Prostate gland (tissue), 2 donors: Measurements from ENCODE around the gene CDC42BPA. TPM values are rescaled to one million over a fixed set of nuclear protein-coding genes. Genes with fewer than 3 reads are reported as not detected.

Experiments
- DNase-seq: peaks from one replicate; pipeline ENCODE4 v3.0.0-alpha.2; 2019; ENCODE audit warnings: low spot score
- H3K27ac ChIP-seq, 2 donors: fragments of 200-600 bp; sonication (generic); 2 replicates each; pipeline ENCODE4 v1.5.1; 2017 to 2019
- H3K27me3 ChIP-seq: fragments of 200-600 bp; sonication (generic); replicated peaks from 2 replicates; pipeline ENCODE4 v1.5.1; 2019; ENCODE audit not compliant: insufficient read depth
- H3K36me3 ChIP-seq, 2 donors: fragments of 200-600 bp; sonication (generic); 1 replicate in 1 of 2; 2 replicates in 1 of 2; pipeline versions ENCODE4 v1.5.1 to v1.8.1; 2017 to 2019
- H3K4me1 ChIP-seq: fragments of 200-600 bp; sonication (generic); replicated peaks from 2 replicates; pipeline ENCODE4 v1.5.1; 2019
- H3K4me3 ChIP-seq, 2 donors: fragments of 200-600 bp; sonication (generic); 2 replicates each; pipeline ENCODE4 v1.5.1; 2017 to 2019
- H3K9me3 ChIP-seq: fragments of 200-600 bp; sonication (generic); 2 replicates; pipeline ENCODE4 v1.5.1; 2017
- POLR2A ChIP-seq: fragments of 450-650 bp; IDR thresholded peaks from one replicate; pipeline ENCODE4 v1.6.1; 2016; ENCODE audit warnings: antibody characterized with exemption, mild to moderate bottlenecking
- POLR2AphosphoS5 ChIP-seq: sonication (generic); formaldehyde crosslinking; IDR thresholded peaks from one replicate; pipeline ENCODE4 v1.6.1; 2017; ENCODE audit warnings: antibody characterized with exemption
- WGBS: methylation state at CpG from one replicate; pipeline ENCODE4 v1.1.5; 2018; 5-methylcytosine and 5-hydroxymethylcytosine counted together
- intact Hi-C: fragments of 100-400 bp; cut with DNase I; formaldehyde crosslinking; loops from one replicate; pipeline ENCODE4 v1.14.2; 2022
- total RNA-seq, 2 donors: library from RNA; depleted of rRNA; stranded (reverse); fragments of >200 nt; gene quantifications; one replicate each; pipeline ENCODE4 v1.1.0, GENCODE V29; 2016
- TF ChIP-seq, protein P1 (sequence below), 4 experiments: fragments of 200-600 bp in 2 of 4; fragments of 450-650 bp in 2 of 4; sonication (generic) in 2 of 4; IDR thresholded peaks; 1 replicate in 3 of 4; 2 replicates in 1 of 4; pipeline ENCODE4 v1.5.1; 2016 to 2019; ENCODE audit warnings: antibody characterized with exemption in 4 of 4, mild to moderate bottlenecking in 2 of 4, moderate library complexity in 2 of 4

CDC42BPA gene
- total RNA-seq, 2 donors from 2014 or later = 31.3 to 76.9 TPM

DNA sequence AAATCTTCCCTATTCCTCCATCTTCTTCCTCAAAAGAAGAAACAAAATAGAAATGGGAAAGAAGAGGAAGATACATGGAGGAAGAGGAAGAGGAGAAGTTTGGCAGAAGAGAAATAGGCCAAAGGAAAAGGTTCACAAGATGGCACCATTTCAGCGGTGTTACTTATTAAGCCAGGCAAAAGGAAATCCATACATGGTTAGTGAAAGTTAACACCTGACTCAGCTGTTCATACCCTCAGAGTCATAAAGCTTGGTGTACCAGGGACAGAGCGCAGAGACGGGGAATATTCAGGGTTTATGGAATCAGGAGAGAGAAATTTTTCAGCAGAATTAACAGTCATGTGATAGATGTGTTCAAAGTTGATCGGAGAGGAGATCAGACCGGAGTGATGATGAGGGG, 307.6 kb downstream of the CDC42BPA start:
- TF ChIP-seq POLR2A (no peak), POLR2AphosphoS5 (no peak)
- TF ChIP-seq, protein P1, sequence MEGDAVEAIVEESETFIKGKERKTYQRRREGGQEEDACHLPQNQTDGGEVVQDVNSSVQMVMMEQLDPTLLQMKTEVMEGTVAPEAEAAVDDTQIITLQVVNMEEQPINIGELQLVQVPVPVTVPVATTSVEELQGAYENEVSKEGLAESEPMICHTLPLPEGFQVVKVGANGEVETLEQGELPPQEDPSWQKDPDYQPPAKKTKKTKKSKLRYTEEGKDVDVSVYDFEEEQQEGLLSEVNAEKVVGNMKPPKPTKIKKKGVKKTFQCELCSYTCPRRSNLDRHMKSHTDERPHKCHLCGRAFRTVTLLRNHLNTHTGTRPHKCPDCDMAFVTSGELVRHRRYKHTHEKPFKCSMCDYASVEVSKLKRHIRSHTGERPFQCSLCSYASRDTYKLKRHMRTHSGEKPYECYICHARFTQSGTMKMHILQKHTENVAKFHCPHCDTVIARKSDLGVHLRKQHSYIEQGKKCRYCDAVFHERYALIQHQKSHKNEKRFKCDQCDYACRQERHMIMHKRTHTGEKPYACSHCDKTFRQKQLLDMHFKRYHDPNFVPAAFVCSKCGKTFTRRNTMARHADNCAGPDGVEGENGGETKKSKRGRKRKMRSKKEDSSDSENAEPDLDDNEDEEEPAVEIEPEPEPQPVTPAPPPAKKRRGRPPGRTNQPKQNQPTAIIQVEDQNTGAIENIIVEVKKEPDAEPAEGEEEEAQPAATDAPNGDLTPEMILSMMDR (IDR thresholded peaks at IDR 0.05) = no peak
- H3K4me1 ChIP-seq = no peaks in the 10 kb centered on the region
- DNase-seq = no peak
- no peaks in the 10 kb centered on the region for H3K36me3 ChIP-seq
- no peak overlapping the region for H3K27ac ChIP-seq
- H3K9me3 ChIP-seq = no peaks in the 10 kb centered on the region
- 93% methylated on average over 5 of the region's 5 CpGs for WGBS
- H3K27me3 ChIP-seq = no peaks in the 10 kb centered on the region
- intact Hi-C loops = no loop called here
- no peak overlapping the region for H3K4me3 ChIP-seq

DNA sequence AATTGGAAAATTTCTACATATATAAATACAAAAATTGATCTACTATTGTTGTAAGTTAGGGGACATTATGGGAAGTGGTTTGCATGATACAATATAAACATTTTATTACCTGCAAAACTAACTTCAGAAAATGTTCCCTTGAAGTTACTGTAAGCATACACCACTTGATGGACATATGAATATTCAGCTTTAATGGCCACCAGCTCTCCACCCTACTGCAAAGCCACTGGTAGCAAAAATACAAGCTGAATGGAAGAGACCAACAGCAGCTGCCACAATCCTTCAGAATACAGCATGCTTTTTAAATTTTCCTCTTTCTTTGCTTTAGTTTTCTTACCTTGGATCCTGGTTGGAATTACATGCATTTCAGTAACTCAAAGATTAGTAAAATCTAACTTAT, 308.4 kb downstream of the CDC42BPA start:
- no peak for TF ChIP-seq POLR2AphosphoS5
- TF ChIP-seq, protein P1 (IDR thresholded peaks at IDR 0.05) = no peak
- TF ChIP-seq POLR2A = no peak

DNA sequence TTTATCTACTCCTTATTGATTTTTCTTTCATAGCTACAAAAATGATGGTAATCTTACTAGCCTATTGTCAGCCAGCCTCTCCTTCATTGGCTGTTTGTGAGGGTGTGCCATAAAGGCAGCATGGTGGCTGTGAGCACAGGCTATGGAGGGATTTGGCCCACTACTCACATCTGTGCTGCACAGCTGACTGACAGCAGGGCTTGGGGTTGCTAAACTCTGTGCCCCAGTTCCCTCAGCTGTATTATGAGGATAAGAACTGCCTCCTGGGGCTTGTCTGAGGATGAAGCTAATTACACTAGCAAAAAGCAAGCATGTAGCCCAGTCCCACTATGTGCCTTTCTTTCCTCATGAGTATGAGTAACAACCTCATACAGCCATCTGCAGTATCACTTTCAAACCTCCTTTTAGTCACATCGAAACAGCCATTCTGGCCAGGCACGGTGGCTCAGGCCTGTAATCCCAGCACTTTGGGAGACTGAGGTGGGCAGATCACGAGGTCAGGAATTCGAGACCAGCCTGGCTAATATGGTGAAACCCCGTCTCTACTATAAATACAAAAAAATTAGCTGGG, 312.0 kb downstream of the CDC42BPA start:
- intact Hi-C loops = no loop called here
- no peaks in the 10 kb centered on the region for H3K9me3 ChIP-seq
- no peak for TF ChIP-seq POLR2A
- DNase-seq = no peak
- H3K36me3 ChIP-seq = no peaks in the 10 kb centered on the region
- no peaks in the 10 kb centered on the region for H3K4me1 ChIP-seq
- H3K27ac ChIP-seq = no peak overlapping the region
- H3K27me3 ChIP-seq = no peaks in the 10 kb centered on the region
- WGBS = 96% methylated on average over 5 of the region's 5 CpGs
- H3K4me3 ChIP-seq = no peak overlapping the region

More for the DNA sequence above, 308.4 kb downstream of the CDC42BPA start:
- no peak for DNase-seq
- H3K36me3 ChIP-seq = no peaks in the 10 kb centered on the region
- no peaks in the 10 kb centered on the region for H3K4me1 ChIP-seq
- H3K27ac ChIP-seq = no peak overlapping the region
- intact Hi-C loops = no loop called here
- H3K9me3 ChIP-seq = no peaks in the 10 kb centered on the region
- H3K27me3 ChIP-seq = no peaks in the 10 kb centered on the region
- H3K4me3 ChIP-seq = no peak overlapping the region

DNA sequence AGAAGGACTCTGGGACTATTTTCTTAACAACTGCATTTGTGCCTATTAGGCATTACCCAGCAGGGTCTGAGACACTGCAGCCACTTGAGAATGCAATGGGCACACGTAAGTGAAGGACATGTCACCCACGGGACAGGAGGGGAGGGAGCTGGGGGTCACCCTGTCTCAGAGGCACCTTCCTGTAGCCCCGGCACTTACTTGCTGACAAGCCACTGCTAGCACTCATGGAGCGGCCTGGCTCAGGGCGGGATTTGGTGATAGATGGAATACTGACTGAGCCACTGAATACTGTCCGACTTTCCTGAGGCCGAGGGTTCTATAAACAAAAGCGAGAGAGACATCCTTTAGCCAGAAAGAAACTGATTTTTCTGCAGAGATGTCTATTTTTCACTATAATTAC, 313.5 kb downstream of the CDC42BPA start:
- Histone ChIP-seq H3K27me3 (no peaks in the 10 kb centered on the region), H3K36me3 (no peaks in the 10 kb centered on the region), H3K27ac (no peak overlapping the region), H3K4me3 (no peak overlapping the region), H3K9me3 (no peaks in the 10 kb centered on the region), H3K4me1 (no peaks in the 10 kb centered on the region)
- intact Hi-C loops = no loop called here
- 94% methylated on average over 8 of the region's 8 CpGs for WGBS
- no peak for TF ChIP-seq POLR2AphosphoS5
- TF ChIP-seq, protein P1 (IDR thresholded peaks at IDR 0.05) = no peak
- no peak for TF ChIP-seq POLR2A
- no peak for DNase-seq

DNA sequence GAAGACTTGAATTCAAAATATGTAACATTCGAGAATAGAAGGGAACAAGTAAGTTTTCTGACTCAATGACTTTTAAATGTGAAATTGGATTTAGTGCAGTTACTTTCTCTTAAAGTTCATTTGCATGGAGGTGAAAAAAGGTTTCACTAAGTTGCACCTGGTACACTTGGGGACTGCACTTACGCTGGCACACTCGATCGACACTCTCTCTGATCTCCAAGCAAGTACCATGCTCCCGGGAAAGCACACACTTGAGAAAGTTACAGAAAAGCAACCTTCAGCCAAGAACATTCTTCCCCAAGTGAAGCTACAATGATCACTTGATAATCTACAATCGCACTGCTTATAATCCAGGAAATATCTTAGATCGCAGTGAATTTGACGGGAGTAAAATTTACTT, 315.1 kb downstream of the CDC42BPA start:
- Histone ChIP-seq H3K4me1 (no peaks in the 10 kb centered on the region), H3K27ac (no peak overlapping the region), H3K36me3 (no peaks in the 10 kb centered on the region), H3K27me3 (no peaks in the 10 kb centered on the region), H3K9me3 (no peaks in the 10 kb centered on the region), H3K4me3 (no peak overlapping the region)
- intact Hi-C loops = no loop called here
- TF ChIP-seq POLR2A (no peak), POLR2AphosphoS5 (no peak)
- TF ChIP-seq, protein P1 (IDR thresholded peaks at IDR 0.05) = no peak
- WGBS = 96% methylated on average over 8 of the region's 8 CpGs
- no peak for DNase-seq
